IMR-90 (cell line): ENCODE data around the gene RHBDL1. TPM values are rescaled to one million over a fixed set of nuclear protein-coding genes. Genes with fewer than 3 reads are reported as not detected.

Experiments used
- ATAC-seq: fragments of 200-7000 bp; cut with Tn5 transposase; 2 replicates; pipeline ENCODE4 v1.9.1; 2020; ENCODE audit warnings: low read depth, mild to moderate bottlenecking, moderate library complexity
- BruUV-seq: library from RNA; stranded (reverse); fragments of 400-500 nt; replicated peaks from 2 replicates; lab custom pipeline; 2021; lab: Mats Ljungman, UMichigan
- CTCF ChIA-PET: fragments of 300-600 bp; formaldehyde crosslinking; extraction: SDS; loops from one replicate; lab custom pipeline; 2021; ENCODE audit warnings: antibody characterized with exemption; lab: Yijun Ruan, JAX
- POLR2A ChIA-PET: fragments of 300-600 bp; sonication (Branson Sonifier 250); formaldehyde crosslinking; loops from one replicate; lab custom pipeline; 2022; ENCODE audit warnings: antibody characterized with exemption; ENCODE audit not compliant: unreplicated experiment; lab: Charles Lee
- DNase-seq: peaks from one replicate; pipeline ENCODE4 v3.0.0; 2013
- H2AFZ ChIP-seq: replicated peaks from 2 replicates; pipeline ENCODE3; 2013; ENCODE audit warnings: low read length, mild to moderate bottlenecking; ENCODE audit not compliant: poor library complexity
- H2AK5ac ChIP-seq: 2 replicates; pipeline ENCODE4 v1.6.1; 2013; ENCODE audit warnings: low read depth, low read length, inconsistent platforms
- H2AK9ac ChIP-seq: replicated peaks from 2 replicates; pipeline ENCODE3; 2013; ENCODE audit warnings: mild to moderate bottlenecking, low read depth, low read length, moderate library complexity; ENCODE audit not compliant: poor library complexity
- H2BK120ac ChIP-seq: 2 replicates; pipeline ENCODE4 v1.6.1; 2013; ENCODE audit warnings: low read depth, low read length, inconsistent platforms
- H2BK15ac ChIP-seq: 3 replicates; pipeline ENCODE4 v1.6.1; 2013; ENCODE audit warnings: low read depth, low read length, inconsistent platforms
- H2BK20ac ChIP-seq: 2 replicates; pipeline ENCODE4 v1.6.1; 2013; ENCODE audit warnings: low read depth, mild to moderate bottlenecking, inconsistent platforms, low read length, moderate library complexity
- H2BK5ac ChIP-seq: 2 replicates; pipeline ENCODE4 v1.6.1; 2013; ENCODE audit warnings: mild to moderate bottlenecking, low read depth, low read length, inconsistent platforms; ENCODE audit not compliant: poor library complexity, severe bottlenecking
- H3K14ac ChIP-seq: replicated peaks from 2 replicates; pipeline ENCODE4 v1.6.1; 2013; ENCODE audit warnings: low read depth, low read length, inconsistent platforms
- H3K18ac ChIP-seq: 2 replicates; pipeline ENCODE4 v1.6.1; 2013; ENCODE audit warnings: low read depth, low read length, control low read depth
- H3K23ac ChIP-seq: 2 replicates; pipeline ENCODE4 v1.6.1; 2013; ENCODE audit warnings: low read depth, low read length, inconsistent platforms
- H3K27ac ChIP-seq: 2 replicates; pipeline ENCODE4 v1.5.1; 2013; ENCODE audit warnings: mild to moderate bottlenecking, control low read depth, low read length; ENCODE audit not compliant: insufficient read depth
- H3K27me3 ChIP-seq: 2 replicates; pipeline ENCODE4 v1.6.1; 2013; ENCODE audit warnings: low read length; ENCODE audit not compliant: control insufficient read depth, insufficient read depth
- H3K36me3 ChIP-seq: 2 replicates; pipeline ENCODE4 v1.6.1; 2013; ENCODE audit warnings: low read length, mixed read lengths; ENCODE audit not compliant: control insufficient read depth, insufficient read depth
- H3K4ac ChIP-seq: 2 replicates; pipeline ENCODE4 v1.6.1; 2013; ENCODE audit warnings: low read depth, low read length, inconsistent platforms
- H3K4me1 ChIP-seq: 2 replicates; pipeline ENCODE4 v1.6.1; 2013; ENCODE audit warnings: low read length, mixed read lengths; ENCODE audit not compliant: control insufficient read depth, insufficient read depth
- H3K4me2 ChIP-seq: 2 replicates; pipeline ENCODE4 v1.6.1; 2013; ENCODE audit warnings: low read depth, mild to moderate bottlenecking, control low read depth, low read length, moderate library complexity
- H3K4me3 ChIP-seq: 2 replicates; pipeline ENCODE4 v1.5.1; 2013; ENCODE audit warnings: low read depth, mild to moderate bottlenecking, control low read depth, low read length, moderate library complexity; ENCODE audit not compliant: insufficient read depth
- H3K56ac ChIP-seq: 2 replicates; pipeline ENCODE4 v1.6.1; 2013; ENCODE audit warnings: low read length, inconsistent platforms; ENCODE audit not compliant: insufficient read depth; ENCODE audit errors: extremely low read depth
- H3K79me1 ChIP-seq, 2 experiments: 2 replicates each; pipeline ENCODE4 v1.6.1; 2013; ENCODE audit warnings: low read length in 2 of 2, inconsistent platforms in 1 of 2, low read depth in 1 of 2
- H3K9ac ChIP-seq: 2 replicates; pipeline ENCODE4 v1.6.1; 2013; ENCODE audit warnings: low read depth, low read length, control low read depth
- H3K9me1 ChIP-seq: 2 replicates; pipeline ENCODE4 v1.6.1; 2013; ENCODE audit warnings: low read length, inconsistent platforms; ENCODE audit not compliant: insufficient read depth
- H3K9me3 ChIP-seq: 2 replicates; pipeline ENCODE4 v1.6.1; 2013; ENCODE audit warnings: low read length; ENCODE audit not compliant: control insufficient read depth, insufficient read depth
- H4K20me1 ChIP-seq: 2 replicates; pipeline ENCODE4 v1.6.1; 2013; ENCODE audit warnings: low read length, inconsistent platforms; ENCODE audit not compliant: insufficient read depth
- H4K5ac ChIP-seq: 2 replicates; pipeline ENCODE4 v1.6.1; 2013; ENCODE audit warnings: mild to moderate bottlenecking, low read depth, low read length, control low read depth
- H4K8ac ChIP-seq, 2 experiments: 2 replicates each; pipeline ENCODE4 v1.6.1; 2013; ENCODE audit warnings: low read depth in 2 of 2, low read length in 2 of 2, control low read depth in 1 of 2, inconsistent platforms in 1 of 2
- H4K91ac ChIP-seq: 2 replicates; pipeline ENCODE4 v1.6.1; 2013; ENCODE audit warnings: low read depth, low read length, inconsistent platforms; ENCODE audit not compliant: insufficient read depth
- BHLHE40 ChIP-seq: fragments of 150-350 bp; IDR thresholded peaks from 2 replicates; pipeline ENCODE4 v1.6.1; 2016; ENCODE audit warnings: mild to moderate bottlenecking, low read depth, low read length
- CHD1 ChIP-seq: IDR thresholded peaks from 2 replicates; pipeline ENCODE4 v1.6.1; 2012; ENCODE audit warnings: low read depth, low read length, improper control_type of control experiment
- FOS ChIP-seq: fragments of 150-350 bp; IDR thresholded peaks from 2 replicates; pipeline ENCODE4 v1.6.1; 2016; ENCODE audit warnings: low read depth, low read length
- MAFK ChIP-seq: IDR thresholded peaks from 2 replicates; pipeline ENCODE4 v1.6.1; 2012; ENCODE audit warnings: low read depth, low read length, improper control_type of control experiment
- MAZ ChIP-seq: IDR thresholded peaks from 2 replicates; pipeline ENCODE4 v1.6.1; 2012; ENCODE audit warnings: low read depth, mild to moderate bottlenecking, low read length, improper control_type of control experiment, moderate library complexity, borderline replicate concordance
- MXI1 ChIP-seq: IDR thresholded peaks from 2 replicates; pipeline ENCODE4 v1.6.1; 2012; ENCODE audit warnings: low read depth, mild to moderate bottlenecking, low read length, moderate library complexity, borderline replicate concordance
- NFE2L2 ChIP-seq: fragments of 150-350 bp; IDR thresholded peaks from 2 replicates; pipeline ENCODE4 v1.6.1; 2016; ENCODE audit warnings: low read depth, mild to moderate bottlenecking, low read length
- POLR2A ChIP-seq: IDR thresholded peaks from 2 replicates; pipeline ENCODE4 v1.6.1; 2012; ENCODE audit warnings: mild to moderate bottlenecking, low read depth, low read length
- RAD21 ChIP-seq: IDR thresholded peaks from 2 replicates; pipeline ENCODE4 v1.6.1; 2012; ENCODE audit warnings: low read length, improper control_type of control experiment
- RCOR1 ChIP-seq: IDR thresholded peaks from 2 replicates; pipeline ENCODE4 v1.6.1; 2012; ENCODE audit warnings: mild to moderate bottlenecking, low read length, improper control_type of control experiment; ENCODE audit not compliant: insufficient replicate concordance
- RFX5 ChIP-seq: IDR thresholded peaks from 2 replicates; pipeline ENCODE4 v1.8.0; 2012; ENCODE audit warnings: low read depth, mild to moderate bottlenecking, low read length, moderate library complexity
- SMC3 ChIP-seq: fragments of 150-350 bp; IDR thresholded peaks from 2 replicates; pipeline ENCODE4 v1.6.1; 2016; ENCODE audit warnings: low read depth, mild to moderate bottlenecking, antibody characterized with exemption, low read length, moderate library complexity
- WGBS, 2 experiments: methylation state at CpG; one replicate each; pipeline versions ENCODE4 v1.1.5 to v1.1.7; 2013; ENCODE audit warnings: missing lambda C conversion rate in 2 of 2; ENCODE audit not compliant: insufficient read length in 1 of 2; ENCODE audit errors: extremely low coverage in 2 of 2; 5-methylcytosine and 5-hydroxymethylcytosine counted together
- dilution Hi-C: fragments of 300-500 bp; cut with HindIII; formaldehyde crosslinking; loops from one replicate; pipeline ENCODE4 v1.14.3; 2018; ENCODE audit warnings: low sequenced_read_pairs; ENCODE audit not compliant: unreplicated experiment
- in situ Hi-C: fragments of 300-500 bp; cut with MboI; formaldehyde crosslinking; loops from 3 replicates; pipeline ENCODE4 v1.14.3; 2019; ENCODE audit warnings: low sequenced_read_pairs, inconsistent platforms, mixed read lengths
- intact Hi-C: fragments of 100-400 bp; cut with micrococcal nuclease; formaldehyde crosslinking; loops from 2 replicates; pipeline ENCODE4 v1.10.0; 2022
- polyA plus RNA-seq, 3 experiments: library from polyadenylated mRNA; depleted of rRNA; stranded (reverse); fragments of >200 nt; gene quantifications; 2 replicates each; pipeline ENCODE4 v1.2.3, GENCODE V29; 2012; ENCODE audit warnings: low replicate concordance in 1 of 3
- total RNA-seq: library from RNA; depleted of rRNA; stranded (reverse); fragments of >200 nt; gene quantifications from 2 replicates; pipeline ENCODE4 v1.2.3, GENCODE V29; 2012
- TF ChIP-seq, protein P1 (sequence below): fragments of 150-350 bp; IDR thresholded peaks from 2 replicates; pipeline ENCODE4 v1.6.1; 2017; ENCODE audit warnings: mild to moderate bottlenecking, antibody characterized with exemption, low read length, low read depth
- TF ChIP-seq, protein P2 (sequence below): fragments of 150-350 bp; IDR thresholded peaks from 2 replicates; pipeline ENCODE4 v1.6.1; 2016; ENCODE audit warnings: low read depth, mild to moderate bottlenecking, low read length, moderate library complexity, borderline replicate concordance
- TF ChIP-seq, protein P3 (sequence below): conservative IDR thresholded peaks from 2 replicates; pipeline ENCODE4 v1.5.1; 2012; ENCODE audit warnings: mild to moderate bottlenecking, low read depth, low read length, improper control_type of control experiment

Gene RHBDL1
- total and polyA plus RNA-seq, 2 of the 4 experiments (the other 2 are of a cell fraction): 0.72 to 4.1 TPM

DNA sequence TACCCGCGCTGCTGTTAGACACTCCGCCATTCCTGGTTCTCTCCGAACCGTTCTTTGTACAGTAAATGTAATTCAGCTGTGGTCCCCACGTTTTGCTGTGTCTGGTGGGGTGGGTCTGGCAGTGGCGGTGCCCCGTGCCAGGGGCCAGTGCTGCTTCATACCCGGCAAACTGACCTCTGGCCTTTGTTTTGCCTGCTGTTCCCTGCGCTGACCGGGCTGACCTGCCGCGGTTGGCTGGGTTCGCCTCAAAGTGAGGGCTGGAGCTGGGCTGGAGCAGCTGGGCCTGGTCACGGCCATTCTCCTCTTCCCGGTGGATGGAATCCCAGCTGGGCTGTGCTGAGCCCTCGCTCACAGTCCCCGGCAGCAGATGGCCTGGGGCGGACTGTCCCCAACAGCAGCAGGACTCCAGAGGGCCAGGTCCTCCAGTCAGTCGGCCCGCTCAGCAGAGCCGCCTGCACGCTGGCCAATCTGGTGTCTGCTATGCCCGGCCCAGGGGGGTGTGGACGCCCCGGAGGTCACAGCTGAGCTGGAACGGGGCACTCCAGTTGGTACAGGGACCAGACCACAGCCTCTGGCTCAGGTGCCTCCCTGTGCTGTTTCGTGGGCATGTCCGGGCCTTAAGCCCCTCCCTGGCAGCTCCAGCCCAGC, 46.2 kb upstream of the RHBDL1 start:
- TF ChIP-seq RCOR1 (no peak), BHLHE40 (no peak), CHD1 (no peak), POLR2A (no peak), FOS (no peak), SMC3 (no peak), RAD21 (no peak), MAFK (no peak), MAZ (no peak), RFX5 (no peak), NFE2L2 (no peak), MXI1 (no peak)
- TF ChIP-seq, protein P1, sequence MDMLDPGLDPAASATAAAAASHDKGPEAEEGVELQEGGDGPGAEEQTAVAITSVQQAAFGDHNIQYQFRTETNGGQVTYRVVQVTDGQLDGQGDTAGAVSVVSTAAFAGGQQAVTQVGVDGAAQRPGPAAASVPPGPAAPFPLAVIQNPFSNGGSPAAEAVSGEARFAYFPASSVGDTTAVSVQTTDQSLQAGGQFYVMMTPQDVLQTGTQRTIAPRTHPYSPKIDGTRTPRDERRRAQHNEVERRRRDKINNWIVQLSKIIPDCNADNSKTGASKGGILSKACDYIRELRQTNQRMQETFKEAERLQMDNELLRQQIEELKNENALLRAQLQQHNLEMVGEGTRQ: no peak
- TF ChIP-seq, protein P2, sequence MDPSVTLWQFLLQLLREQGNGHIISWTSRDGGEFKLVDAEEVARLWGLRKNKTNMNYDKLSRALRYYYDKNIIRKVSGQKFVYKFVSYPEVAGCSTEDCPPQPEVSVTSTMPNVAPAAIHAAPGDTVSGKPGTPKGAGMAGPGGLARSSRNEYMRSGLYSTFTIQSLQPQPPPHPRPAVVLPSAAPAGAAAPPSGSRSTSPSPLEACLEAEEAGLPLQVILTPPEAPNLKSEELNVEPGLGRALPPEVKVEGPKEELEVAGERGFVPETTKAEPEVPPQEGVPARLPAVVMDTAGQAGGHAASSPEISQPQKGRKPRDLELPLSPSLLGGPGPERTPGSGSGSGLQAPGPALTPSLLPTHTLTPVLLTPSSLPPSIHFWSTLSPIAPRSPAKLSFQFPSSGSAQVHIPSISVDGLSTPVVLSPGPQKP: no peak
- TF ChIP-seq, protein P3, sequence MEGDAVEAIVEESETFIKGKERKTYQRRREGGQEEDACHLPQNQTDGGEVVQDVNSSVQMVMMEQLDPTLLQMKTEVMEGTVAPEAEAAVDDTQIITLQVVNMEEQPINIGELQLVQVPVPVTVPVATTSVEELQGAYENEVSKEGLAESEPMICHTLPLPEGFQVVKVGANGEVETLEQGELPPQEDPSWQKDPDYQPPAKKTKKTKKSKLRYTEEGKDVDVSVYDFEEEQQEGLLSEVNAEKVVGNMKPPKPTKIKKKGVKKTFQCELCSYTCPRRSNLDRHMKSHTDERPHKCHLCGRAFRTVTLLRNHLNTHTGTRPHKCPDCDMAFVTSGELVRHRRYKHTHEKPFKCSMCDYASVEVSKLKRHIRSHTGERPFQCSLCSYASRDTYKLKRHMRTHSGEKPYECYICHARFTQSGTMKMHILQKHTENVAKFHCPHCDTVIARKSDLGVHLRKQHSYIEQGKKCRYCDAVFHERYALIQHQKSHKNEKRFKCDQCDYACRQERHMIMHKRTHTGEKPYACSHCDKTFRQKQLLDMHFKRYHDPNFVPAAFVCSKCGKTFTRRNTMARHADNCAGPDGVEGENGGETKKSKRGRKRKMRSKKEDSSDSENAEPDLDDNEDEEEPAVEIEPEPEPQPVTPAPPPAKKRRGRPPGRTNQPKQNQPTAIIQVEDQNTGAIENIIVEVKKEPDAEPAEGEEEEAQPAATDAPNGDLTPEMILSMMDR: no peak
- H4K5ac ChIP-seq: no peak overlapping the region
- no peak overlapping the region for H3K4me3 ChIP-seq
- no TSS peak for BruUV-seq
- H2AK9ac ChIP-seq: peak overlapping the region; percentile 71
- H3K14ac ChIP-seq: no peak overlapping the region
- no peak overlapping the region for H2AK5ac ChIP-seq
- H3K79me1 ChIP-seq: peaks cover 6 to 29% of the 10 kb centered on the region in 2 experiments; a peak in 2 of 4 replicates
- no peaks in the 10 kb centered on the region for H3K27me3 ChIP-seq
- in situ Hi-C loops (no loop called here), intact Hi-C loops (no loop called here), dilution Hi-C loops (no loop called here)
- no peak overlapping the region; the same call in 1 of the 2 replicates for H4K91ac ChIP-seq
- H3K36me3 ChIP-seq: peaks cover 18% of the 10 kb centered on the region; the same call in 1 of the 2 replicates
- H4K20me1 ChIP-seq: 0 out of 2 replicates have a peak, but pooled peaks cover 3% of the 10 kb centered on the region
- no peaks in the 10 kb centered on the region for H3K9me3 ChIP-seq
- CTCF ChIA-PET: no interaction called here
- H3K9ac ChIP-seq: no peak overlapping the region
- H3K4me1 ChIP-seq: peaks cover 25% of the 10 kb centered on the region
- no peak overlapping the region for H3K56ac ChIP-seq
- H2BK5ac ChIP-seq: no peak overlapping the region
- H3K9me1 ChIP-seq: no peaks in the 10 kb centered on the region; the same call in 1 of the 2 replicates
- H3K27ac ChIP-seq: no peak overlapping the region
- POLR2A ChIA-PET: no interaction called here
- ATAC-seq: no peak
- H2BK120ac ChIP-seq: no peak overlapping the region
- H3K23ac ChIP-seq: no peak overlapping the region
- H3K4me2 ChIP-seq: no peak overlapping the region
- H3K4ac ChIP-seq: no peak overlapping the region; the same call in 1 of the 2 replicates
- H2BK15ac ChIP-seq: no peak overlapping the region
- 64% methylated on average over 14 of the region's 29 CpGs; no CpG with 5 or more reads in 1 of the 2 experiments for whole genome bisulfite sequencing, 2 experiments
- H4K8ac ChIP-seq: no peak overlapping the region
- no peak overlapping the region for H3K18ac ChIP-seq
- no peak for DNase-seq
- H2AFZ ChIP-seq: no peak overlapping the region
- no peak overlapping the region for H2BK20ac ChIP-seq
